Measurements from ENCODE around the gene THAP12.

- no peak for TF ChIP-seq REST (IDR thresholded peaks at IDR 0.05; ENCODE audit: insufficient read depth in 1 of 2, low read depth in 2 of 2, low read length in 2 of 2)
- TF ChIP-seq POLR2AphosphoS5 (IDR thresholded peaks at IDR 0.05; ENCODE audit: low read depth, low read length) = no peak
- no peak for TF ChIP-seq TAF1 (IDR thresholded peaks at IDR 0.05; ENCODE audit: borderline replicate concordance, insufficient read depth, low read length)
These were observed 25.4 kb upstream of the THAP12 start for GRCh38 chr11:76406359-76406758.

Data from PFSK-1 (cell line).